GM10248 (cell line): Measurements from ENCODE around the gene GALNTL6.

ENCODE experiments used
- CTCF ChIA-PET: fragments of 300-600 bp; sonication (Branson Sonifier 250); formaldehyde crosslinking; extraction: SDS; loops from one replicate; lab custom pipeline; 2021; ENCODE audit warnings: antibody characterized with exemption; lab: Yijun Ruan, JAX
- POLR2A ChIA-PET: fragments of 350-650 bp; sonication (Branson Sonifier 250); formaldehyde crosslinking; extraction: SDS; loops from one replicate; lab custom pipeline; 2020; ENCODE audit warnings: antibody characterized with exemption; lab: Yijun Ruan, JAX
- DNase-seq: peaks from one replicate; pipeline ENCODE4 v3.0.0; 2012; ENCODE audit errors: extremely low spot score
- CTCF ChIP-seq: IDR thresholded peaks from 2 replicates; pipeline ENCODE4 v1.5.1; 2012; ENCODE audit warnings: mild to moderate bottlenecking, low read depth; ENCODE audit errors: extremely low read depth, missing control alignments, control extremely low read depth

Gene GALNTL6

GRCh38 chr4:172983014-172983413 is 1169.8 kb downstream of the GALNTL6 start:
- ChIA-PET POLR2A (no interaction called here), CTCF (interaction anchor here (1.3 kb wide), 2 partner anchors 8 to 21 kb away, joined by 3 to 4 read pairs; no protein-coding TSS in a partner anchor)
- DNase-seq, result no peak
- TF ChIP-seq CTCF, result no peak

- ChIA-PET CTCF (interaction anchor here (1.3 kb wide), 2 partner anchors 9 to 21 kb away, joined by 3 to 4 read pairs; no protein-coding TSS in a partner anchor), POLR2A (no interaction called here)
- no peak for TF ChIP-seq CTCF
- DNase-seq, result no peak
Measured at GRCh38 chr4:172983631-172984030, 1170.4 kb downstream of the GALNTL6 start.

GRCh38 chr4:172985552-172985951 is 1172.3 kb downstream of the GALNTL6 start:
- DNase-seq, result no peak
- POLR2A ChIA-PET, result no interaction called here
- TF ChIP-seq CTCF, result no peak
- CTCF ChIA-PET, result no interaction called here

- POLR2A ChIA-PET, result no interaction called here
- CTCF ChIA-PET, result interaction anchor here (0.9 to 1.3 kb wide), 2 partner anchors 12 to 27 kb away, joined by 4 to 7 read pairs; no protein-coding TSS in a partner anchor
- DNase-seq, result no peak
- no peak for TF ChIP-seq CTCF
Measured at GRCh38 chr4:172986114-172986513, 1172.9 kb downstream of the GALNTL6 start.

GRCh38 chr4:172989984-172990820 is 1177.0 kb downstream of the GALNTL6 start:
- ChIA-PET CTCF (interaction anchor here (1.3 to 8.6 kb wide), 3 partner anchors 12 to 311 kb away, joined by 3 to 53 read pairs (median 6); no protein-coding TSS in a partner anchor), POLR2A (no interaction called here)
- no peak for TF ChIP-seq CTCF
- DNase-seq, result no peak

- no peak for TF ChIP-seq CTCF
- POLR2A ChIA-PET, result no interaction called here
- no peak for DNase-seq
- CTCF ChIA-PET, result interaction anchor here (1.0 to 8.6 kb wide), 5 partner anchors 15 to 172 kb away, joined by 3 to 53 read pairs (median 4); no protein-coding TSS in a partner anchor
Measured at GRCh38 chr4:172992648-172993378, 1179.6 kb downstream of the GALNTL6 start.
